IPS DF 4.7 (cell line): Measurements from ENCODE around the gene TGM3.

Experiments used
- DNase-seq: peaks from one replicate; pipeline ENCODE4 v3.0.0-alpha.2; 2013; ENCODE audit warnings: low spot score; ENCODE audit errors: extremely low read depth

The TGM3 gene

DNA sequence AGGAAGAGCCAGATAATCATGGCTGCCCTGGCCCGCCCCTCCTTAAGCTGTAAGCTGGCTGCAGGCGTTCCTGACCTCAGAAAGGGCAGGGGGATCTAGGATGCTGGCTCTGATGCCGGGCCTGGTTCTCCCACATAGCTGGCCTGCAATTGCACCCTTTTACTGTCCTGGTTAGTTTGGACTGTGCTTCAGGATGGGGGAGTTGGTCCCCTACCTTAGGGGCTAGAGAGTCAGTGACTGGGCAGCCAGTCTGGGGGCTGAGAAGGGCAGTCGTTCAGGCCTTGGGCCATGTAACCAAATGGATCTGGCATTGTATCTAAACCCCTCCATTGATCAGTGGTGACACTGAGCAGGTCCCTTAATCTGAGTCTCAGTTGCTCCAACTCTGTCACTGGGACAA lies 40.7 kb downstream of the TGM3 start:
- no peak for DNase-seq

DNA sequence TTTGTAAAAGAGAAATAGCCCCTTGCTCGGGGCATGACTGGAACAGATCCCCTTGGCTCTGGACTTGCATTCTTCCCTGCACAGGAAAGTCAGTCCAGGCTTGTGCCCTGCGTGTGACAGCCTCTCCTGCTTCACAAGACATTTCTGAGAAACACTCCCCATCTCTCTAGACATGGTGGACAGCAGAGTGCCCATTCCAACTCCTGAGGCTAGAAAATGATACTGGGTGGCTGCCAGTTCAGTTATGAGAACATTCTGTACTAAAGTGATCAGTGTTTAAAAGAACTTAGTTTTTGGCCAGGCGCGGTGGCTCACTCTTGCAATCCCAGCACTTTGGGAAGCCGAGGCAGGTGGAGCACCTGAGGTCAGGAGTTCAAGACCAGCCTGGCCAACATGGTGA lies 41.3 kb downstream of the TGM3 start:
- no peak for DNase-seq

DNA sequence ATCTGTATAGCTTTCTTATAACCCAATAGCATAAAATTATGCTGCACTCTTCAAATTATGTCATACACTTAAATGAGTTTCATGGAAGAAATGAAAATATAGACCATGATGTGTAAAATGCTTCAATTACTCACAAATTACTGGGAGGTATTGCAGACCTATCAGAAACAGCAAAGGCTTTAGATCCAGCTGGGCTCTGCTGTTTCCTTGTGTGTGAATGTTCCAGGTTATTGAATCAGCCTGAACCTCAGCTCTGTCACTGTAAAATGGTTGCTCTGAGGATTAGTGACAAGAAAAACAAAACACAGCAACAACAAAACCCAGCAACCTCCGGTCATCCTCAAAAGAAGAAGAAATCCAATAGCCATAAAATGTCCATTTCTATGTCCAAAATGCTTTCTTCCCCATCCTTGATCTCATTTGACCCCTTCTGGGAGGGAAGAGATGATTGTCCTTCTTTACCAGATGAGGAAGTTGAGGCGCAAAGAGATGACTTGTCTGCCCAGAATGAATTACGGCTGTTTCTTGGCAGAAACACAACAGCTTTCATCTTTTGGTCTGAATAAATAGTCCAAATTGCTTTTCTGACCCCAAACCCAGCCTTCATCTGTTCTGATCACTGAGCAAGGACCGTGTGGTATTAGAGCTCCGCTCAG lies 42.7 kb downstream of the TGM3 start:
- DNase-seq, result no peak

DNA sequence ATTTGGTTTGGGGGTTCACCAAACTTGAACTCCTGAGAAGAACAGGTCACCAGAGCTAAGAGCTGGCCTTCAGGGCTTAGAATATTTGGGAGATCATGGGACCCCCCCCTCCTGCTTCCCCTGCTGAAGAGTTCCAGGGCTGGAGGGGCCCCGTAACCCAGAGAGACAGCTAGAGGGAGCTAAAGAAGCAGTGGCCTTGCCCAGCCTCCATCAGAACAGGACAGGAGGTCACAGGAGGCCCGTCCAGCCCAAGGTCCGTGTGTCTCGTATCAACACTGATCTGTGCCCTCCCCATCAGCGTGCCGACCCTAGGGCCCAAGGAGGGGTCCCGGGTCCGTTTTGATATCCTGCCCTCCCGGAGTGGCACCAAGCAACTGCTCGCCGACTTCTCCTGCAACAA lies 44.3 kb downstream of the TGM3 start:
- DNase-seq, result no peak

DNA sequence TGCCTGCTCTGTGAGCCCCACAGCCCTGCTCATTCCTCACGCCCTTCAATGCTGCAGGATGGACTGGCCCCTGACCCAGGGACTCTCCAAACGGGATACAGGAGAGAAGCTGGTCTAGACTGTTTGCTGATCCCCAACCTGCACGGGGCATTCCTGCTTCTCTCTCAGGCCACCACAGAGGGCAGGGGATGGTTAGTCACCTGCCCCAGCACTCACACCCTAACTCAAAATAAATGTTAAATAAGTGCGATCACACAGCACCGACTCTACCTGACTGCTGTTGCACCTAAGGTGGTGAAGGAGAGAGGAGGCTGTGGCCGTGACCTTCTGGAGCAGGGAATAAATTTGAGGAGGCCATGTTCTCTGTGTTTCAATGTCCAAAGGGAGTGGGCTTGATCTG lies 45.0 kb downstream of the TGM3 start:
- no peak for DNase-seq

DNA sequence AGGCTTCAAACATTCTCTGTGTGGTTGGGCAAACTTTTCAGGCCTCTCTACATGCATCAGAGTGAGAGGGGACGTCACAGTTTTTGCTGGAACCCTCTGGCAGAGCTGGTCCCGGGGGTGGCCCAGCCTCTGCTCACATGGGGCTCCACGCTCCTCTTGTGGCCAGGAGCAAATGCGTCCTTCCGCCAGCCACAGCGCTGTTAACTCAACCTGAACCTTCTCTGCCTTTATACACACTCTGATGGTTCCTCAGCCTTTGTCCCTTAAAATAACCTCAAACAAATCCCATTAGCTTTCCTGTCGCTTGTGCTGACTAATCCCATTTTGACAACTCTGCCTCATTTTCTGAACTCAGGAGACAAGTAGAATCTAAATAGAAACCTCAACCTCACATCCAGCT lies 45.5 kb downstream of the TGM3 start:
- DNase-seq, result no peak

DNA sequence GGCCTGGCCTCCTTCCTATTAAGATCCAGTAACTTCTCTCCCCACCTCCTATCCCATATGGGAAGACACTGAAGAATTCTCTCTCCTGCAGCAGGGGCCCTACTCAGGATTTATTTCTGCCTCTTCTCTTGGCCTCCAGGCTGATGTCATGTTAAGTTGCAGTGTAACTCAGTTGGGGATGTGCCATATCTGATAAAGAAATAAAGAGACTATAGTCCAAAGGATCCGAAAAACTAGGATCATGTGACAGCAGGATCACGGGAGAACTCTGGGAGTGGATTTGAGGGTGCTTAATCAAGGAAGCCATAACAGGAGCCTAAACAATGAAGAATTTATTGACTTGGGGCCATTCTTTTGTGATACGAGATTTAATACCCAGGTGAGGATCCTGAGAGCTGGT lies 46.4 kb downstream of the TGM3 start:
- DNase-seq, result no peak

DNA sequence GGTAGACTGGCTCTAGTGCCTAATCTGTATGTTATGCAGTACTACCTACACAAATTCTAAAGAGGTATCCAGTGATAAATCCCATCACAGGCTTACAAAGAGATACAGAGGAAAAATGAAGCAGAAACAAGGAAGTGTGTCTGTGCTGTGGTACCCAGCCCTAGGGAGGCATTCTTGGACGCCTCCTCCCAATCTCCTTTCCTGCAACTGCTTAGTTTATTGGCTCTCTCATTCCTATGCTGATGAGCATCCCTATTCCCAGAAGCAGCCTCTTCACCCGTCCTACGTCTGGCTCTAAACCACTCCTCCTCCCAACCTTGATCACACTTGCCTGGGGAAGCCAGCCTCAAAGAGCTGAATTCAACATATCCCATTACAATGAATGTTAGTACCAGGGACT lies 50.4 kb downstream of the TGM3 start:
- DNase-seq, result no peak

DNA sequence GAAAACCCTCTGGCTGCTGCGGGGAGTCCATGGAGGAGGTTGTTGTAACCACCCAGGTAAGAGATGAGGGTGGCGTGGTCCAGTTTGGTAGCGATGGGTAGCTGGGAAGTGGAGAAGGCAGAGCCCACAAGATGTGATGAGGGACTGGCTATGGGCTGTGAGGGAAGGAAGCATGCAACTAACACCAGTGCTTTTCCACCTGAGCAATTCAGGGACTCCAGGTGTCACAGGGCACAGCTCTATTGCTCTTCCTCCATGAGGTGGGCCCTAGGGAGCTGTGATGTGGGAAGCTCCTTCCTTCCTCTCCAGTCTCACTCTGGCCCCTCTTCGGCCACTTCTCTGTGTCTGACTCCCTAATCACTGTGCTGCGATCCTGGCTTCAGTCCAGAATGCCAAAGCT lies 52.5 kb downstream of the TGM3 start:
- DNase-seq, result no peak

DNA sequence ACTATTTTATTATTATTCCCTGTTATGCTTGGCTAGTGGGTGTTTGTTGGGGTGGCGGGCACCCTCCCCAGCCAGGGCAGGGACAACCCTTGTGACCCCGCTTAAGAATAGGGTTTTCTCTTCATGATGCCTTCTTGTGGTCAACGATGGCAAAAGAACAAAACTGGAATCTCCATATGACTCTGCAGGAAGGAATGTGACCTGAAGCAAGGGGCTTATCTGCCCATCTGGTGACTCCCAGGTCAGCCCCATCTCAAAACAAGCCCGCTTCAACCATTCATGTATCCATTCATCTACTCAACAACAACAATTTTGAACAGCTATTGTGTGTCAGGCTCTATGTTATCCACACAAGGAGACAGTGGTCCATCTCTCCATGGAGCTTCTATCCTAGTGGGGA lies 54.0 kb downstream of the TGM3 start:
- no peak for DNase-seq

DNA sequence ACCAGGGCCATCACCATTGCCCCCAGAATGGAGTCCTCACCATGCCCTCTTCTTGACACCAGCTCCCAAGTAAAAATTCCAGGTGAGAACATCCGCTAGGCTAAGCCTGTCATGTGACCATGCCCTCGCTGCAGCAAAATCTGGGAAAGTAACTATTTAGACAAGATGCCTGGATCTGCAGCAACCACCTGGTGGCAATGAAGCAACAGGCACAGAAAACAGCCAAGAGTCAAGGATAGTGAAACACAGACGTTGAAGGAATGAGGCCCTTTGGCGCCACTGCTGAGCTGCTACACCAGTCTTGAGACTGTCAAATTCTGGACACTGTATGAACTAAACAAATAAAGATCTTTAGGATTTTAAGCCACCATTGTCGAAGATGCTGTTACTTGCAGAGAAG lies 54.8 kb downstream of the TGM3 start:
- no peak for DNase-seq

DNA sequence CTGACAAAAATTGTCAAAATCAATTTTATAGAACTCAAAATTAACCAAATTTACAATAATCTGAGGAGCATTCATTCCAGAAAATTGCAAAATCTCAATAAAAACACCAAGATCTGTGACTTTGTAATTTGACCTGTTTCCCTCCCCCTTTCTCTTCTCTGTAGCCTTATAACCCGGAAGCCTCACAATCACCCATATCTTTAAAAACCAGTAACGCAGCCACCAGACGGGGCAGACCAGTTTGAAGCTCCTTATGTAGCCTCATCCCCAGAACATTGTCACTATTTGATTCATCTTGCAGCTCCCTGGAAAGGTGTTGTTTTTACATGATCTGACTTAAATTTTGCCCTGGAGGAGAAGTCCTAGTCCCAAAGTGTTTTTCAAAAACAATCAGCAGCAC lies 57.4 kb downstream of the TGM3 start:
- no peak for DNase-seq

DNA sequence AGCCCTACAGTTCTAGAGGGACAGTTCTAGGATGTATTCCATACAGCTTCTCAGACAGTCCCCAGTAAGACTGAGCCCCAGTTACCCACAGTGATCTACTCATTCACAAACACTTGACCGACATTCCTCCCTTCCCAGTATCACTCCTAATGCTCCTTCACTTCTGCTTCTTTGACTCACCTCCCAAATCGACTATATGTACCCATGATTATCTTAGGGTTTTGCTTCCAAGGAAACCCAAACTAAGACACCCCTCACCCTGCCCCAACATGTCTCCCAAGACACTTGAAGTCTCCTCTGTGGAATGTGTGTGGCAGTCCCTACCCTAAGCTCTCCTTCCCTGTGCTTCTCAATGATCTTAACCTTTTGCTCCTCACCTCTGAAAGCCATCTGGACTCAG lies 61.3 kb downstream of the TGM3 start:
- no peak for DNase-seq

DNA sequence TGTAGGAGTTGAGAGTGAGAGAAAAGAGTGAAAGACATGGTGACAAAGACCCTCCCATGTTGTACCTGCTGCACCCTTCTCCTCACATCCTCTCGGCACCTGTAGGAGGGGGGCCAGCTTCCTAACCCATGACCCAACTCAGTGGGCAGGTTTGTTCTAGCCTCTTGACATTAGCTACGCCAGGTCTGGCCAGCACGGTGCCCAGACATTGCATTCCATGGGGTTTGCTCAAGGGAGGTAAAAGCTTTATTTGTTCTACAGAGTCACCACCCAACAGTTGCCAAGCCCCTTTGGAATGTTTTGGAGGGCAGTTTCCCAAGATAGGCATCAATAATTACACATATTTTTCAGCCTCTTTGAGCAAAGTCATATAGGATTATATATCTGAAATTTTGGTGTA lies 62.2 kb downstream of the TGM3 start:
- no peak for DNase-seq

DNA sequence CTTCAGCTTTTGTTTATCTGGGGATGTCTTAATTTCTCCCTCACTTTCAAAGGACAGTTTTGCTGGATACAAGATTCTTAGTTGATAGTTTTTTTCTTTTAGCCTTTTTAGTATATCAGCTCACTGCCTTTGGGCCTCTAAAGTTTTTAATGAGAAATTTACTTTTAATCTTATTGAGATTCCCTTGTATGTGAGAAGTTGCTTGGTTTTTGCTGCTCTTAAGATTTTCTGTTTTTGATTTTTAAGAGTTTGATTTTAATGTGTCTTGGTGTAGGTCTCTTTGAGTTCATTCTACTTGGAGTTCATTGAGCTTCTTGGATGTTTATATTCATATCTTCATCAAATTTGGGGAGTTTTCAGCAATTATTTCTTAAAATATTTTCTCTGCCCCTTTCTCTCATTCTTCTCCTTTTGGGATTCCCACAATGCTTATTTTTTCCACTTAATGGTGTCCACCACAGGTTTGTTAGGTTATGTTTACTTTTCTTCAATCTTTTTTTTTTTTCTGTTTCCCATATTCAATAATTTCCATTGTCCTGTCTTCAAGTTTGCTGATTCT lies 65.3 kb downstream of the TGM3 start:
- DNase-seq, result no peak

DNA sequence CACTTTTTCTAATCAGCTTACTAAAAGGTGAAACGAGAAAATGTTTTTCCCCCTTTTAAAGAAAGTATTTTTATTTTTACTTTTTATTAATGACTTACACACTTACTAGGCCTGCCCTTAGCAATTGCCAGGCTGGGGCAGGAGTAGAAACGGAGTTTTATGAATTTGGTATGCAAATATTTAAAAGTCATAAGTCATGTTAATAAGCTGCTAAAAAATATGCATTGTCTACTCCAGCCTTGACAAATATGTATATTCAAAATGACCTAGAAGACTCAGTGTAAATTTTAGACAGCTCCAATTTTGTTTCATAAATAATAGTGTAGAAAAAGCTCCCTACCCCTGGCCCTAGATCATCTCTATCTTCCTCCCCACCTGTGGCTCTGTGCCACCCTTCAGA lies 67.4 kb downstream of the TGM3 start:
- no peak for DNase-seq

DNA sequence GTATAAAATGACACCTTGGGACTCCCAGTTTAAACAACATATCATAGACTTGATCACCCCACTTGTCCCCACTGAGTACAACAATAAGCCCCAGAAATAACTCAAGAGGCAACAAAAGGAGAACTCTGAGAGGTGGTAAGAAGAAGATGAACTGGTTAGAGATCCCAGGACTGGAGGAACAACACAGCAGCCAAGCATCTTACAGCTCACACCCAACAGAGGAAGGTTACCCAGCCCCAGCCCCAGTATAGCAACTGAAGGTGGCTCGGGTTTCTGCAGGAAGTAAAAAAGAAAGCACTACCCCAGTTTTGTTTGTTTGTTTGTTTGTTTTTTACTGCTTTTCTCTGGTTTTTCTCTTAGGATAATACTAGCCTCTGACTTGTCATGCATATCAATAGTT lies 67.8 kb downstream of the TGM3 start:
- no peak for DNase-seq

DNA sequence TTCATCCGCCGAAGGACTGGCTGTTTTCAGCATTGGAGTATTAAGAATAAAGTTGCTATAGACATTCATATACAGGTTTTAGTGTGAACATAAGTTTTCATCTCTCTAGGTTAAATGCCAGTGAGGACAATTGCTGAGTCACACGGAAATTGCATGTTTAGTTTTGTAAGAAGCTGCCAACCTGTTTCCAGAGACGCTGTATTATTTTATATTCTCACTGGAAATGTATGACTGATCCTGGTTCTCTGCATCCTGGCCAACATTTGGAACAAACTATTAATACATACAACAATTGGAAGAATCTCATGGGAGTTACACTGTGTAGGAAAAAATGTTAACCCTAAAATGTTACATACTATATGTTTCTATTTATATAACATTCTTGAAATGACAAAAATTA lies 68.2 kb downstream of the TGM3 start:
- no peak for DNase-seq

DNA sequence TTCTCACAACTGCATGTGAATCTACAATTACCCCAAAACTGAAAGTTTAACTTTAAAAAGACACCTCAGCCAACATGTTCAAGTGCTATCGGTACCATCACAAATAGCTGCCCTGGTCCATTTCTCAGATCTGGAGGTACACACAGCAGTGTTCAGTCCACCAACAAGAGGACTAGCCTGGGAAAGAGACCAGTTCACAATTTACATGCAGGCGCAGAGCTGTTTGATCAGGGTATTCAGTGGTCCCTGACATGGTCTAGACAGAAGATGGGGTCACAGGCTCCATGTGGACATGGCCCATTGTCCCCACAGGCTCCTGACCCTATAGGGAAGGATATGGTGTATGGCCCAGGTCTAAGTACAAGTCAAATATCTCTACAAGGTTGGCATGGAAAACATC lies 69.3 kb downstream of the TGM3 start:
- no peak for DNase-seq

DNA sequence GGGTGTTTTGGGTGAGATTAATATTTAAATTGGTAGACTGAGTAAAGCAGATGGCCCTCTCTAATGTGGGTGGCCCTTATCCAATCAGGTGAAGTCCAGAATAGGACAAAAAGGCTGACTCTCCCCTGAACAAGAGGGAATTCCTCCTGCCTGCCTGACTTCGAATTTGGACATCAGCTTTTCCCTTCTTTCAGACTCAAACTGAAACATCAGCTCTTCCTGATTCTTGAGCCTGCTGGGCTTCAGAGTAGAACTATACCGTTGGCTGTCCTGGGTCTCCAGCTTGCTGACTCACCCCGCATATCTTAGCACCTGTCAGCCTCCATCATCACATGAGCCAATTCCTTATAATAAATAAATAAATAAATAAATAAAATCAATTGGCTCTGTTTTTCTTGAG lies 69.9 kb downstream of the TGM3 start:
- no peak for DNase-seq

DNA sequence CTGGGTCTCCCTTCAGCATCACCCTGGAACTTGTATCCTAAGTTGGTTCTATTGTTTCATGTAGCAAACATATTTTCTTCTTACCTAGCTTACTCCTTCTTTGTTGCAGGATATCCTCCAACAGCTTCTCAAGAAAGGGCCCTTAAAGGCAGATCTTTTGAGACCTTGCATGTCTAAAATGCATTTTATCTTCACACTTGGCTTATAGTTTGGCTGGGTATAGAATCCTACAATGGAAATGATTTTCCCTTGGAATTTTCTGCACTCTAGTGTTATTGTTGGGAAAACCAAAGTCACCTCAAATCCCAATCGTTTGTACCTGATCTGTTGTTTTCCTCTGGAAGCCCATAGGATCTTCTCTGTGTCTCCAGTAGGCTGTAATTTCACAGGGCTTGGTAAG lies 72.8 kb downstream of the TGM3 start:
- DNase-seq, result no peak

DNA sequence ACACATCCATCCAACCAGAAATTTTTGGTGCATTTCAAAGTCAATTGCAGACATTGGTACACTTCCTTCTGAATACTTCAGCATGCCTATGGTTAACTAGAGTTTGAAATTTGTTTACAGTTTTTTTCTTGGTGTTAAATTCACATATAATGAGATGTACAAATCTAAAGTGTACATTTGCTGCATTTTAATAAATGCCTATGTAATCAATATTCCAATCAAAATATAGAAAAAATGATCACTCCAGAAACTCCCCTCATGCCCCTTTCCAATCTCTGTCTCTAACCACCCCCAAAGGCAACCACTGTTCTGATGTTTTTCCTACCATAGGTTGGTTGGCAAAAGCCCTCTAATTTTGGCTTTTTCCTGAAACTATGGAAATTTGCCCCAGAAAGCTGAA lies 77.3 kb downstream of the TGM3 start:
- DNase-seq, result no peak

DNA sequence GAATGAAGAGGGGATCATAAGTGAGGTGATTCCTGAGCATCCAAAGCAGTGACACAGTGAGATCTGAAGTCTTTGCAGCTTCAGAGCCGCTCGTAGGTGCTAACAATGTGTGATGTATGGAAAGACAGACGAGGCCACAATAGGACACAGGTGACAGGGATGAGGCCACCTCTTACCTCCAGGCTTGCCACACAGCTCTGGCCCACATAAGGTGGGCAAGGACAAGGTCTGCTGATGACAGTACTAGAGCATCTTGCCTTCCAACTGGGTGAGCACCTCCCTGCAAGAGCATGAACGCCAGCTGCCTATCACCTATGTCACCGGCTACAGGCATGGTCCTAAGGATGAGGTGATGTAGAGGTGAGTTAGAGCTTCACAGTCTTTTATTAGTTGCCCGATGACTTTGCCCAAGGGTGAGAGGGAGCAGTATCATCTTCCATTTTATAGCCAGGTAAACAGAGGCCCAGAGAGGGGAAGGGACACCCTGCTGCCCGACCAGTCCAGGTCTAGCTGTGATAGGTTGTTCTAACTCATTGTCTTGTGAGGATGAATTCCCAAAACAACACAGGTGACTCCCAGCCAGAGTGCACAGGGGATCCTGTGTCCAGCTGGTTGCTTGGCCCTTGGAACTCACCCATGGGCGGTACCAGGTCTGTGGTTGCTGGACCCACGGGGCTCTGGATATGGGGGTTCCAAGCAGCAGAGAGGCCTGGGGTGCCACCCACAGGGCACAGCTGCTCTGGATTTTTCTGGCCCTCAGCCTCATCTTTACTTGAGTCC lies 78.7 kb downstream of the TGM3 start:
- no peak for DNase-seq
